ENCODE data around the gene CYGB.
"Not testable (repeated sequence)": the region's sequence is repeated elsewhere in the genome, so short reads cannot be mapped to it uniquely, and the experiment has no call there.

CYGB gene

GRCh38 chr17:76535788-76536510, 1.6 kb downstream of the CYGB start:
- no peak for DNase-seq

- no peak for DNase-seq
Measured at GRCh38 chr17:76534831-76535732, 2.4 kb downstream of the CYGB start.

- DNase-seq: not testable (repeated sequence)
Measured at GRCh38 chr17:76533640-76534359, 3.7 kb downstream of the CYGB start.

GRCh38 chr17:76532072-76532651, 5.3 kb downstream of the CYGB start:
- DNase-seq: no peak

GRCh38 chr17:76531486-76532038, 5.9 kb downstream of the CYGB start:
- DNase-seq: no peak

- DNase-seq: no peak
Measured at GRCh38 chr17:76530811-76531485, 6.6 kb downstream of the CYGB start.

- DNase-seq: peak; percentile 55
Measured at GRCh38 chr17:76530095-76530723, 7.3 kb downstream of the CYGB start.

GRCh38 chr17:76529224-76530094, 8.1 kb downstream of the CYGB start:
- peak; percentile 79 for DNase-seq

- no peak for DNase-seq
Measured at GRCh38 chr17:76528528-76529223, 8.8 kb downstream of the CYGB start.

- DNase-seq: no peak
Measured at GRCh38 chr17:76528156-76528527, 9.4 kb downstream of the CYGB start.

- no peak for DNase-seq
Measured at GRCh38 chr17:76527430-76528111, 9.9 kb downstream of the CYGB start.

- DNase-seq: not testable (repeated sequence)
Measured at GRCh38 chr17:76527016-76527415, 10.5 kb downstream of the CYGB start.

GRCh38 chr17:76525513-76525833, 12.0 kb downstream of the CYGB start:
- not testable (repeated sequence) for DNase-seq

- no peak for DNase-seq
Measured at GRCh38 chr17:76524598-76525512, 12.7 kb downstream of the CYGB start.

GRCh38 chr17:76523084-76524037, 14.1 kb downstream of the CYGB start:
- peak; percentile 50 for DNase-seq

- not testable (repeated sequence) for DNase-seq
Measured at GRCh38 chr17:76521683-76522082, 15.8 kb downstream of the CYGB start.

GRCh38 chr17:76521262-76521661, 16.2 kb downstream of the CYGB start:
- DNase-seq: no peak
